Measurements from ENCODE around the gene HLF. TPM values are rescaled to one million over a fixed set of nuclear protein-coding genes. Genes with fewer than 3 reads are reported as not detected.

The HLF gene, protein sequence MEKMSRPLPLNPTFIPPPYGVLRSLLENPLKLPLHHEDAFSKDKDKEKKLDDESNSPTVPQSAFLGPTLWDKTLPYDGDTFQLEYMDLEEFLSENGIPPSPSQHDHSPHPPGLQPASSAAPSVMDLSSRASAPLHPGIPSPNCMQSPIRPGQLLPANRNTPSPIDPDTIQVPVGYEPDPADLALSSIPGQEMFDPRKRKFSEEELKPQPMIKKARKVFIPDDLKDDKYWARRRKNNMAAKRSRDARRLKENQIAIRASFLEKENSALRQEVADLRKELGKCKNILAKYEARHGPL
- 10 to 100 TPM; 23.9 to 44.3 TPM for total RNA-seq

DNA sequence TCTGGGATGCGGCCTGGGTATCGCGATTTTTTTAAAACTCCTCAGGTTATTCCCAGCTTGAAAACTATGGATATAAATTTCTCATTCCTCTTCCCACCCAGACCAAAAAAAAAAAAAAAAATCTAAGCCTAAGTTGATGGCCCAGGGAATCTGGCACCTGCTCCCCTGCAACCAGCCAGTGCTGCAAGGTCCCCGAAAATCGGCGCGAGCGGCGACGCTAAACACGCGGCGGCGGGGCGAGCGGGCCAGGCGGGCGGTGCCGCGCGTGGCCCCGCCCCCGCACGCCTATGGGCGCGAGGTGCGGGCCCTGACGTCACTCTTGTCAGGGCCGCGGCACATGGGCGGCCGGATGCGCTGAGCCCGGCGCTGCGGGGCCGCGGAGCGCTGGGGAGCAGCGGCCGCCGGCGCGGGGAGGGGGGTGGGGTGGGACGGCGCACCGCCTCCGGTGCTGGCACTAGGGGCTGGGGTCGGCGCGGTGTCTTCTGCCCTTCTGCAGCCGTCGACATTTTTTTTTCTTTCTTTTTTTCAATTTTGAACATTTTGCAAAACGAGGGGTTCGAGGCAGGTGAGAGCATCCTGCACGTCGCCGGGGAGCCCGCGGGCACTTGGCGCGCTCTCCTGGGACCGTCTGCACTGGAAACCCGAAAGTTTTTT lies at the start of gene HLF:
Gene HLF, plus strand, starts transcription at position 316 of the 654 bp plus-strand sequence. CDS start 525 bp downstream, outside the sequence.
- H3K9me3 Mint-ChIP-seq: peaks cover 0 to 2% of the 10 kb centered on the region in 2 donors
- H3K27ac Mint-ChIP-seq: no peak within 1 kb of the TSS
- H3K27me3 Mint-ChIP-seq (ENCODE audit: low read depth): peaks cover 87% of the 10 kb centered on the region
- DNase-seq (peak; percentile 80 to 84), ATAC-seq (replicated peaks in 1 of 2) (peak; percentile 96 to 98)
- no peaks in the 10 kb centered on the region for H3K36me3 Mint-ChIP-seq (ENCODE audit: insufficient read depth in 2 of 2)
- H3K4me3 Mint-ChIP-seq: peak within 1 kb of the TSS; percentile 78 to 79
- H3K4me1 Mint-ChIP-seq (ENCODE audit: low read depth): peaks cover 14% of the 10 kb centered on the region

DNA sequence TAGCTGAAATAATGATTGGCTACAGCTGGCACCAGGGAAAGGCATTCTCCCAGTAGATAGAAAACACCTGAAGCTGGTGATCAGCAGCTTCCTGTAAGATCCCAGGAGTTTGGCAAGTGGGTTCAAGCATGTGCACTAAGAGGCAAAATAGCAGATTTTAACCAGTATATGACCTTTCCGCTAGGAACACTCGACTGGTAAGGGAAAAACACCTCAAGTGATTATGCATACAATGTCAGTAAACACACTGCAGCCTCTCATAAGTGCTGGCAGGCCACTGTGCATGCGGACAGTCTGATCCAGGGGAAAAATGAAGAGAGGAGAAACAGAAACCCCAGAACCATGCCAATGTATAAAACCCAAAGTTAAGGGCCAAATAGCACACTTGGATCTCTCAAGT lies 49.0 kb upstream of the HLF start:
- ATAC-seq (replicated peaks in 1 of 2) (no peak), DNase-seq (no peak)
- Mint-ChIP-seq H3K27ac (no peak overlapping the region), H3K36me3 (ENCODE audit: insufficient read depth in 2 of 2) (no peaks in the 10 kb centered on the region), H3K9me3 (no peaks in the 10 kb centered on the region), H3K4me3 (no peak overlapping the region), H3K27me3 (ENCODE audit: low read depth) (peaks cover 6% of the 10 kb centered on the region), H3K4me1 (ENCODE audit: low read depth) (no peaks in the 10 kb centered on the region)

DNA sequence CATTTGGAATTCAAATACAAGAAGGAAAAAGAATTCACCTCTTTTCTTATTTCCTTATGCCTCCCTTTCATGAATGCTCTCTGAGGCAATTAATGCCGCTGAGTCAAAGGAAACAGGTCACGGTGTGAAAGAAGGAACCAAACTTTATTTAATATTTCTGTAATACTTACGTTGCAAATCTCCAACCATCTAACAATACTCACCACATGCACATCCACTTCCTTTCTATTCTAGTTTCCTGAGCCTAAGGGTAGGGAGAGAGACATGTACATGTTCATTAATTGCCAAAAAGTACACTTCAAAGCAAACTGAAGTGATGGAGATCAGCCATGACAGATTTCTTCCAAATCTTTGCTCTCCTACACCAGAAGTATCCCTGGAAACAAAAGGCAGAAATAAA lies 47.9 kb upstream of the HLF start:
- no peaks in the 10 kb centered on the region for H3K36me3 Mint-ChIP-seq (ENCODE audit: insufficient read depth in 2 of 2)
- ATAC-seq (replicated peaks in 1 of 2) (no peak), DNase-seq (no peak)
- peaks cover 6% of the 10 kb centered on the region for H3K27me3 Mint-ChIP-seq (ENCODE audit: low read depth)
- H3K4me3 Mint-ChIP-seq: no peak overlapping the region
- H3K9me3 Mint-ChIP-seq: no peaks in the 10 kb centered on the region
- H3K4me1 Mint-ChIP-seq (ENCODE audit: low read depth): no peaks in the 10 kb centered on the region
- no peak overlapping the region for H3K27ac Mint-ChIP-seq

DNA sequence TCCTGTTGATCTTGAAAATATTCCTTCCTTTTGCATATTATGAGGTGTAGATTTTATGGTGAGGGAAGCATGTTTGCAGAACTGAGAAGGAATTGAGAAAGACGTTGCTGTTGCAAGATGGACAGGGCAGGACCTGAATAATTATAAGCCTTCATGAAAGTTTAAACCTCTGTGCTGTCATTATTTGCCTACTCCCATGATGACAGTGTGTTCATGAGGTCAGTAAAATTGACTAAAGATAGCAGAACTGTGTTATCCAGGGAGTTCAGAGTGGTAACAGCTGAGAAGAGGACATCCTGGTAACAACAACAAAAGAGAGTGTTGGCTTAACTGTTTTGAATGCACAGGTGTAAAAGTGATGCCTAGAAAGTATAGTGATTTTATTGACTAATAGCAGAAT lies 45.3 kb upstream of the HLF start:
- H3K27me3 Mint-ChIP-seq (ENCODE audit: low read depth): peaks cover 12% of the 10 kb centered on the region
- no peak for DNase-seq
- no peaks in the 10 kb centered on the region for H3K4me1 Mint-ChIP-seq (ENCODE audit: low read depth)
- no peak for ATAC-seq (replicated peaks in 1 of 2)
- H3K36me3 Mint-ChIP-seq (ENCODE audit: insufficient read depth in 2 of 2): no peaks in the 10 kb centered on the region
- no peak overlapping the region for H3K27ac Mint-ChIP-seq
- H3K9me3 Mint-ChIP-seq: no peaks in the 10 kb centered on the region
- H3K4me3 Mint-ChIP-seq: no peak overlapping the region

DNA sequence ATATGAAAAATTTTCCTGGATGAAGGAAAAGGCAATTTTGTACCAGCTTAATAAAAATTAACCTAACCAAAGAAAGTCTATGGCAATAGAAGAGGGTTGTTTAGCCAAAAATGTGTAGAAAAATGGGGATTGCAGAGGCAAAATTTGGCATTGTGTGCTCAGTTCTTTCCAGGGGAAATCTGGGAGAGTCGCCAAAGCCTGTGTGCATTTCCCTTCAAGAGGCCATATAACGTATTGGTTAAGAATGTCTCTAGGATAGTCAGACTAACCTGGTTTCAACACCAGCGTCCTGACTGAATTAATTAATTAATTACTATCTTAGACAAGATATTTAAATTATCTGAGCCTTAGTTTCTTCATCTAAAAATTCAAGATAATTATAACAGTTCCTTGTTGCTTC lies 44.8 kb upstream of the HLF start:
- Mint-ChIP-seq H3K4me1 (ENCODE audit: low read depth) (no peaks in the 10 kb centered on the region), H3K4me3 (no peak overlapping the region), H3K9me3 (no peaks in the 10 kb centered on the region), H3K27me3 (ENCODE audit: low read depth) (peaks cover 13% of the 10 kb centered on the region), H3K27ac (no peak overlapping the region), H3K36me3 (ENCODE audit: insufficient read depth in 2 of 2) (no peaks in the 10 kb centered on the region)
- DNase-seq (no peak), ATAC-seq (replicated peaks in 1 of 2) (no peak)

- H3K4me3 Mint-ChIP-seq: no peak overlapping the region
- H3K4me1 Mint-ChIP-seq (ENCODE audit: low read depth): no peaks in the 10 kb centered on the region
- no peak for DNase-seq
- peaks cover 29% of the 10 kb centered on the region for H3K27me3 Mint-ChIP-seq (ENCODE audit: low read depth)
- ATAC-seq (replicated peaks in 1 of 2): no peak
- H3K27ac Mint-ChIP-seq: no peak overlapping the region
- H3K9me3 Mint-ChIP-seq: no peaks in the 10 kb centered on the region
- H3K36me3 Mint-ChIP-seq (ENCODE audit: insufficient read depth in 2 of 2): no peaks in the 10 kb centered on the region
These were observed 41.2 kb upstream of the HLF start for GRCh38 chr17:55223524-55223923.

- ATAC-seq (replicated peaks in 1 of 2): no peak
- H3K9me3 Mint-ChIP-seq: no peaks in the 10 kb centered on the region
- H3K36me3 Mint-ChIP-seq (ENCODE audit: insufficient read depth in 2 of 2): no peaks in the 10 kb centered on the region
- H3K27ac Mint-ChIP-seq: no peak overlapping the region
- no peak overlapping the region for H3K4me3 Mint-ChIP-seq
- H3K27me3 Mint-ChIP-seq (ENCODE audit: low read depth): peaks cover 26% of the 10 kb centered on the region
- no peak for DNase-seq
- H3K4me1 Mint-ChIP-seq (ENCODE audit: low read depth): no peaks in the 10 kb centered on the region
These were observed 40.0 kb upstream of the HLF start for GRCh38 chr17:55224746-55225145.

- DNase-seq (no peak), ATAC-seq (replicated peaks in 1 of 2) (no peak)
- Mint-ChIP-seq H3K27ac (no peak overlapping the region), H3K4me3 (no peak overlapping the region), H3K36me3 (ENCODE audit: insufficient read depth in 2 of 2) (no peaks in the 10 kb centered on the region), H3K27me3 (ENCODE audit: low read depth) (peaks cover 29% of the 10 kb centered on the region), H3K9me3 (no peaks in the 10 kb centered on the region), H3K4me1 (ENCODE audit: low read depth) (no peaks in the 10 kb centered on the region)
These were observed 39.5 kb upstream of the HLF start for GRCh38 chr17:55225237-55225636.

DNA sequence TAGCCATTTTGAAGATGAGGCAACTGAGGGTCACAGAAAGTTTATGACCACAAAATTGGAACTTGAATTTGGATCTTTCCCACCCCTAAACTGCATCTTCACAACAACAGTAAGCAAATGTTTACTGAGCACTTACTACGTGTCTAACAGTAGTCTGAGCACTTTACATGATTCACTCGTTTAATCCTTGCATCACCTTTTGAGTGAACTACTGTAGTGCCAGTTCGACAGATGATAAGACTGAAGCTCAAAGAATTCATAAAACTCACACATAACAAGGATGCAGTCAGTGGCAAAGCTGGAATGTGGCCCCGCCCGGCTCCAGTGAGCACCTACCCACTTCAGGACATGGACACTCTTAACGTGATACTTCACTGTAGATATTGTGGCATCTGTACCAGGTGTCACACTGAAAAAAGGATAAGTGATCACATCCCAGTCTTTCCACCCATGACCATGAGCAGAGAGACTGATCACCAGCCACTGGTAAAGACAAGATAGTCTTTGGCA lies 36.0 kb upstream of the HLF start:
- no peaks in the 10 kb centered on the region for H3K4me1 Mint-ChIP-seq (ENCODE audit: low read depth)
- peaks cover 0 to 1% of the 10 kb centered on the region in 2 donors for H3K36me3 Mint-ChIP-seq (ENCODE audit: insufficient read depth in 2 of 2)
- no peak for ATAC-seq (replicated peaks in 1 of 2)

GRCh38 chr17:55229276-55229675 lies 35.5 kb upstream of the HLF start:
- DNase-seq (no peak), ATAC-seq (replicated peaks in 1 of 2) (no peak)
- no peak overlapping the region for H3K4me3 Mint-ChIP-seq
- no peak overlapping the region for H3K27ac Mint-ChIP-seq
- H3K27me3 Mint-ChIP-seq (ENCODE audit: low read depth): peaks cover 28% of the 10 kb centered on the region
- peaks cover 0 to 2% of the 10 kb centered on the region in 2 donors for H3K9me3 Mint-ChIP-seq
- H3K36me3 Mint-ChIP-seq (ENCODE audit: insufficient read depth in 2 of 2): peaks cover 0 to 1% of the 10 kb centered on the region in 2 donors
- H3K4me1 Mint-ChIP-seq (ENCODE audit: low read depth): no peaks in the 10 kb centered on the region

More for the DNA sequence above, 36.0 kb upstream of the HLF start:
- Mint-ChIP-seq H3K27me3 (ENCODE audit: low read depth) (peaks cover 28% of the 10 kb centered on the region), H3K9me3 (peaks cover 0 to 2% of the 10 kb centered on the region in 2 donors), H3K4me3 (no peak overlapping the region), H3K27ac (no peak overlapping the region)
- no peak for DNase-seq

DNA sequence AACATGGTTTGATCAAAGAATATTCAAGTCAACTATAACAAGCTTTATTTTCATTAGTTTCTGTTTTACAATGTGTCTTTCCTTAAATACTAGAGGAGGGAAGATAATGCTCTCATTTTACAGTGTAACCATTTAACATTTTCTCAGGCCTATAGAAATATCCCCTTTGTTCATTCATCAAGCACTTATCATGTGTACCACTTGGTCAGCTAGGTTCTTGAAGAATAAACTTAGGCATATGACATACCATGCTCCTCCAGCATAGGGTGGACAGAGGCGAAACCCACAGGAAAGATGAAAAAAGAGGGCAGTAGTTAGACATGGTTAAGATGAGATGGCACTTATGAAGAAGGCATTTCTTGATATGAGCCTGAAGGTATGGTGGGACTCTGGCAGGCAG lies 34.0 kb upstream of the HLF start:
- Mint-ChIP-seq H3K27me3 (ENCODE audit: low read depth) (peaks cover 21% of the 10 kb centered on the region), H3K27ac (no peak overlapping the region), H3K36me3 (ENCODE audit: insufficient read depth in 2 of 2) (peaks cover 0 to 1% of the 10 kb centered on the region in 2 donors), H3K4me3 (no peak overlapping the region), H3K4me1 (ENCODE audit: low read depth) (no peaks in the 10 kb centered on the region), H3K9me3 (peaks cover 0 to 2% of the 10 kb centered on the region in 2 donors)
- ATAC-seq (replicated peaks in 1 of 2) (no peak), DNase-seq (no peak)

DNA sequence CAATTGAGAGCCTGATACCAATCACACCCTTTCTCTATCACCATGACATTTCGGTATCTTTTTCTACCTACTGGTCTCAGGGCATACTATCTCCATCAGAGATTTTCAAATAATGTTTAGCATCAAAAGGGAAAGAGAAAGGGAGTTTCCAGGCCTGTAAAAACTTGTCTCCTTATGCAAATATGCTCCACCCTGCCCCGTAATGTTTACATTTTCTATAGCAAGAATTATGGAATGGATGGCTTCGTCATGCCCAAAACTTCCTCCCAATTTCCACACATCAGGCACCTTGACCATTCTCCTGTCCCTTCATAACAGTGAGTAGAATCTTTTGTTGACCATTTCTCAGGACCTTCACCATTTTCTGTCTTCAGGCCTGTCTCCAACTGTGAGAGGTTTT lies 30.9 kb upstream of the HLF start:
- peaks cover 16% of the 10 kb centered on the region for H3K27me3 Mint-ChIP-seq (ENCODE audit: low read depth)
- ATAC-seq (replicated peaks in 1 of 2): no peak
- peaks cover 0 to 2% of the 10 kb centered on the region in 2 donors for H3K9me3 Mint-ChIP-seq
- H3K4me1 Mint-ChIP-seq (ENCODE audit: low read depth): peaks cover 15% of the 10 kb centered on the region
- no peak for DNase-seq
- no peak overlapping the region for H3K4me3 Mint-ChIP-seq
- no peak overlapping the region for H3K27ac Mint-ChIP-seq
- peaks cover 0 to 1% of the 10 kb centered on the region in 2 donors for H3K36me3 Mint-ChIP-seq (ENCODE audit: insufficient read depth in 2 of 2)

DNA sequence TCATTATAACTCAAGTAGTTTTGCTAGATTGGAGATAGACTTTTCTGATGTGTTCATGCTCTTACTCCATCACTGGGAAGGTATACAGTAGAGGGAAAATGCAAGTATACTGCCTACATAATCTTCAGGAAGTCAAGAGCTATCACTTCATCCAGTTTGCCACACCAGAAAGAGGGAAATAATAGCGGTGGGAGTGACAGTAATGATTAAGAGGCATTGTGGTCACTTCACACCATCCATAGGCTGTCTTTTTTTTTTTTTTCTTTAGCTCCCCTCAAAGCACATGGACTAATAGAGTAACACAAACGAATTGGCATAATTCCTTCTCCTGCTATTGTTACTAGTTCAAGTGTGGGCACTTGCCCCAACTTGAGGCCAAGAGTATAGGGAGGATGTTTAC lies 28.4 kb upstream of the HLF start:
- Mint-ChIP-seq H3K27ac (no peak overlapping the region), H3K4me3 (no peak overlapping the region), H3K27me3 (ENCODE audit: low read depth) (peaks cover 31% of the 10 kb centered on the region), H3K4me1 (ENCODE audit: low read depth) (peaks cover 20% of the 10 kb centered on the region), H3K36me3 (ENCODE audit: insufficient read depth in 2 of 2) (peaks cover 0 to 1% of the 10 kb centered on the region in 2 donors), H3K9me3 (peaks cover 0 to 2% of the 10 kb centered on the region in 2 donors)
- ATAC-seq (replicated peaks in 1 of 2) (no peak), DNase-seq (no peak)

Measured in activated T-cell treated with anti-CD3 and anti-CD28 coated beads, Interleukin-2, amount 50 U/mL, for 72 hours (primary cell).